CD14-positive monocyte (primary cell): ENCODE results near the gene SCEL. TPM values are rescaled to one million over a fixed set of nuclear protein-coding genes. Genes with fewer than 3 reads are reported as not detected.

Source experiments
- DNase-seq, 3 donors: peaks; one replicate each; pipeline ENCODE4 v3.0.0-alpha.2; 2011 to 2022
- H2AFZ ChIP-seq: 2 replicates; pipeline ENCODE4 v1.6.0; 2012; ENCODE audit warnings: mild to moderate bottlenecking, low read depth, low read length, inconsistent platforms; ENCODE audit not compliant: insufficient read depth, poor library complexity, severe bottlenecking
- H3K27ac ChIP-seq, 2 donors: 1 replicate in 1 of 2; 2 replicates in 1 of 2; pipeline ENCODE4 v1.5.1; 2012 to 2013; ENCODE audit warnings: low read length in 2 of 2, control low read depth in 1 of 2, inconsistent platforms in 1 of 2, low read depth in 1 of 2, mild to moderate bottlenecking in 1 of 2
- H3K27me3 ChIP-seq, 2 donors: one replicate each; pipeline versions ENCODE4 v1.6.0 to v1.6.1; 2011 to 2013; ENCODE audit warnings: low read length in 2 of 2; ENCODE audit not compliant: control insufficient read depth in 2 of 2, insufficient read depth in 2 of 2
- H3K36me3 ChIP-seq, 2 donors: replicated peaks in 1 of 2; 1 replicate in 1 of 2; 2 replicates in 1 of 2; pipeline versions ENCODE4 v1.5.1 to v1.6.1; 2012 to 2013; ENCODE audit warnings: low read length in 2 of 2, control low read depth in 1 of 2, inconsistent platforms in 1 of 2, mild to moderate bottlenecking in 1 of 2; ENCODE audit not compliant: insufficient read depth in 2 of 2, control insufficient read depth in 1 of 2
- H3K4me1 ChIP-seq, 2 donors: 1 replicate in 1 of 2; 2 replicates in 1 of 2; pipeline versions ENCODE4 v1.5.1 to v1.6.1; 2012 to 2013; ENCODE audit warnings: low read length in 2 of 2, control low read depth in 1 of 2, inconsistent platforms in 1 of 2, mild to moderate bottlenecking in 1 of 2, moderate library complexity in 1 of 2; ENCODE audit not compliant: insufficient read depth in 2 of 2, control insufficient read depth in 1 of 2
- H3K4me2 ChIP-seq: replicated peaks from 2 replicates; pipeline ENCODE3; 2012; ENCODE audit warnings: low read length, moderate library complexity, mild to moderate bottlenecking; ENCODE audit not compliant: poor library complexity, severe bottlenecking; ENCODE audit errors: extremely low read depth
- H3K4me3 ChIP-seq, 3 experiments: fragments of 200-600 bp in 1 of 3; sonication (generic) in 1 of 3; replicated peaks in 1 of 3; 1 replicate in 2 of 3; 2 replicates in 1 of 3; pipeline ENCODE4 v1.5.1; 2011 to 2013; ENCODE audit warnings: low read length in 3 of 3, mild to moderate bottlenecking in 3 of 3, control low read depth in 2 of 3, low read depth in 2 of 3, inconsistent platforms in 1 of 3, moderate library complexity in 1 of 3
- H3K79me2 ChIP-seq: 2 replicates; pipeline ENCODE4 v1.6.0; 2012; ENCODE audit warnings: mild to moderate bottlenecking, control low read depth, inconsistent platforms, low read length, moderate library complexity; ENCODE audit not compliant: insufficient read depth
- H3K9ac ChIP-seq: 2 replicates; pipeline ENCODE4 v1.6.0; 2017; ENCODE audit warnings: low read length, mild to moderate bottlenecking; ENCODE audit not compliant: insufficient read depth, poor library complexity, severe bottlenecking
- H3K9me3 ChIP-seq, 2 donors: replicated peaks in 1 of 2; 1 replicate in 1 of 2; 2 replicates in 1 of 2; pipeline versions ENCODE4 v1.5.1 to v1.6.1; 2012 to 2013; ENCODE audit warnings: low read length in 2 of 2, control low read depth in 1 of 2; ENCODE audit not compliant: control insufficient read depth in 1 of 2, insufficient read depth in 1 of 2
- H4K20me1 ChIP-seq: 2 replicates; pipeline ENCODE4 v1.6.0; 2012; ENCODE audit warnings: mild to moderate bottlenecking, low read length, control low read depth, moderate library complexity; ENCODE audit not compliant: insufficient read depth
- H3K27ac Mint-ChIP-seq, 7 donors: one replicate each; pipeline ENCODE4 v1.8.0; 2020; ENCODE audit warnings: mild to moderate bottlenecking in 7 of 7, mixed read lengths in 7 of 7, moderate library complexity in 6 of 7, inconsistent platforms in 2 of 7
- H3K27me3 Mint-ChIP-seq, 3 donors: one replicate each; pipeline ENCODE4 v1.8.0; 2021 to 2022; ENCODE audit warnings: low read depth in 3 of 3, mild to moderate bottlenecking in 3 of 3, mixed read lengths in 3 of 3, moderate library complexity in 3 of 3, inconsistent platforms in 1 of 3
- H3K36me3 Mint-ChIP-seq, 2 donors: one replicate each; pipeline ENCODE4 v1.8.0; 2020; ENCODE audit warnings: mixed read lengths in 2 of 2, inconsistent platforms in 1 of 2, mild to moderate bottlenecking in 1 of 2
- H3K4me1 Mint-ChIP-seq: one replicate; pipeline ENCODE4 v1.8.0; 2020; ENCODE audit warnings: mild to moderate bottlenecking, mixed read lengths
- H3K4me3 Mint-ChIP-seq, 2 donors: one replicate each; pipeline ENCODE4 v1.8.0; 2020; ENCODE audit warnings: mild to moderate bottlenecking in 2 of 2, mixed read lengths in 2 of 2, moderate library complexity in 1 of 2
- H3K9me3 Mint-ChIP-seq, 7 donors: one replicate each; pipeline ENCODE4 v1.8.0; 2020 to 2022; ENCODE audit warnings: mixed read lengths in 7 of 7, mild to moderate bottlenecking in 6 of 7, moderate library complexity in 6 of 7, inconsistent platforms in 2 of 7
- WGBS: methylation state at CpG from one replicate; pipeline ENCODE4 v1.1.5; 2013; ENCODE audit warnings: missing lambda C conversion rate; ENCODE audit not compliant: insufficient coverage; 5-methylcytosine and 5-hydroxymethylcytosine counted together
- intact Hi-C, 2 donors: fragments of 100-400 bp; cut with micrococcal nuclease; formaldehyde crosslinking; loops; one replicate each; pipeline versions ENCODE4 v1.15.0 to v1.15.1; 2023
- polyA plus RNA-seq, 3 donors: library from polyadenylated mRNA; depleted of rRNA in 1 of 3; unstranded in 2 of 3; stranded (reverse) in 1 of 3; fragments of 300-500 nt in 2 of 3; fragments of >200 nt in 1 of 3; fragmentation: Illumina TruSeq in 2 of 3; gene quantifications; 1 replicate in 2 of 3; 2 replicates in 1 of 3; pipeline ENCODE4 v1.2.3, GENCODE V29; 2012 to 2021
- TF ChIP-seq, protein P1 (sequence below): fragments of 200-600 bp; IDR thresholded peaks from one replicate; pipeline ENCODE4 v1.8.0; 2022; ENCODE audit warnings: antibody characterized with exemption, mild to moderate bottlenecking

SCEL gene
- polyA plus RNA-seq, 3 donors: not detected

GRCh38 chr13:77687799-77688198 lies 152.3 kb downstream of the SCEL start:
- Histone ChIP-seq H3K9me3 (peaks cover 0 to 12% of the 10 kb centered on the region in 2 donors), H3K4me2 (no peak overlapping the region), H3K9ac (no peak overlapping the region), H3K79me2 (no peaks in the 10 kb centered on the region), H3K4me3 (no peak overlapping the region), H4K20me1 (no peaks in the 10 kb centered on the region), H3K4me1 (no peaks in the 10 kb centered on the region), H2AFZ (no peak overlapping the region), H3K36me3 (no peaks in the 10 kb centered on the region), H3K27ac (no peak overlapping the region), H3K27me3 (peaks cover 2 to 3% of the 10 kb centered on the region in 2 donors)
- TF ChIP-seq, protein P1, sequence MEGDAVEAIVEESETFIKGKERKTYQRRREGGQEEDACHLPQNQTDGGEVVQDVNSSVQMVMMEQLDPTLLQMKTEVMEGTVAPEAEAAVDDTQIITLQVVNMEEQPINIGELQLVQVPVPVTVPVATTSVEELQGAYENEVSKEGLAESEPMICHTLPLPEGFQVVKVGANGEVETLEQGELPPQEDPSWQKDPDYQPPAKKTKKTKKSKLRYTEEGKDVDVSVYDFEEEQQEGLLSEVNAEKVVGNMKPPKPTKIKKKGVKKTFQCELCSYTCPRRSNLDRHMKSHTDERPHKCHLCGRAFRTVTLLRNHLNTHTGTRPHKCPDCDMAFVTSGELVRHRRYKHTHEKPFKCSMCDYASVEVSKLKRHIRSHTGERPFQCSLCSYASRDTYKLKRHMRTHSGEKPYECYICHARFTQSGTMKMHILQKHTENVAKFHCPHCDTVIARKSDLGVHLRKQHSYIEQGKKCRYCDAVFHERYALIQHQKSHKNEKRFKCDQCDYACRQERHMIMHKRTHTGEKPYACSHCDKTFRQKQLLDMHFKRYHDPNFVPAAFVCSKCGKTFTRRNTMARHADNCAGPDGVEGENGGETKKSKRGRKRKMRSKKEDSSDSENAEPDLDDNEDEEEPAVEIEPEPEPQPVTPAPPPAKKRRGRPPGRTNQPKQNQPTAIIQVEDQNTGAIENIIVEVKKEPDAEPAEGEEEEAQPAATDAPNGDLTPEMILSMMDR: no peak
- H3K27ac Mint-ChIP-seq: no peak overlapping the region
- no peaks in the 10 kb centered on the region for H3K36me3 Mint-ChIP-seq
- WGBS: no CpG with 5 or more reads among the region's 2 CpGs
- DNase-seq: no peak
- peaks cover 7 to 17% (median 10%) of the 10 kb centered on the region in 7 donors for H3K9me3 Mint-ChIP-seq
- peaks cover 2 to 3% (median 3%) of the 10 kb centered on the region in 3 donors for H3K27me3 Mint-ChIP-seq
- intact Hi-C loops: no loop called here
- no peaks in the 10 kb centered on the region for H3K4me1 Mint-ChIP-seq
- H3K4me3 Mint-ChIP-seq: no peak overlapping the region

- Histone ChIP-seq H3K36me3 (no peaks in the 10 kb centered on the region), H3K27me3 (peaks cover 26% of the 10 kb centered on the region in 2 donors), H3K9ac (no peak overlapping the region), H3K4me2 (no peak overlapping the region), H2AFZ (no peak overlapping the region), H3K4me3 (no peak overlapping the region), H3K27ac (no peak overlapping the region), H3K79me2 (no peaks in the 10 kb centered on the region), H4K20me1 (no peaks in the 10 kb centered on the region), H3K9me3 (peaks cover 0 to 7% of the 10 kb centered on the region in 2 donors), H3K4me1 (peaks cover under 1 to 3% of the 10 kb centered on the region in 2 donors)
- no peak overlapping the region for H3K4me3 Mint-ChIP-seq
- intact Hi-C loops: no loop called here
- no peak overlapping the region for H3K27ac Mint-ChIP-seq
- TF ChIP-seq, protein P1: no peak
- no CpG with 5 or more reads among the region's 1 CpG for WGBS
- DNase-seq: no peak
- H3K36me3 Mint-ChIP-seq: no peaks in the 10 kb centered on the region
- H3K27me3 Mint-ChIP-seq: peaks cover 19 to 27% (median 25%) of the 10 kb centered on the region in 3 donors
- peaks cover 1 to 8% (median 4%) of the 10 kb centered on the region in 7 donors for H3K9me3 Mint-ChIP-seq
- peaks cover 14% of the 10 kb centered on the region for H3K4me1 Mint-ChIP-seq
Measured at GRCh38 chr13:77691871-77692270, 156.4 kb downstream of the SCEL start.
